SK-N-SH treated with all-trans-retinoic acid at 6 μM for 48 hours (cell line): Measurements from ENCODE around the gene HNF1A.

Source experiments
- BACH2 ChIP-seq: fragments of 250-450 bp; sonication (Bioruptor Pico); IDR thresholded peaks from 2 replicates; pipeline ENCODE4 v1.9.0; 2021; ENCODE audit warnings: mild to moderate bottlenecking, borderline replicate concordance
- ESRRG ChIP-seq: fragments of 250-450 bp; sonication (Bioruptor Pico); IDR thresholded peaks from 2 replicates; pipeline ENCODE4 v1.6.1; 2021; ENCODE audit warnings: mild to moderate bottlenecking
- GLIS3 ChIP-seq: fragments of 250-450 bp; sonication (Bioruptor Pico); IDR thresholded peaks from 2 replicates; pipeline ENCODE4 v1.5.0; 2020; ENCODE audit warnings: mild to moderate bottlenecking, moderate library complexity
- RARB ChIP-seq: fragments of 250-450 bp; sonication (Bioruptor Pico); IDR thresholded peaks from 2 replicates; pipeline ENCODE4 v1.8.0; 2021; ENCODE audit warnings: mild to moderate bottlenecking, moderate library complexity
- ZFP3 ChIP-seq: fragments of 250-450 bp; sonication (Bioruptor Pico); IDR thresholded peaks from 2 replicates; pipeline ENCODE4 v1.5.0; 2020; ENCODE audit warnings: mild to moderate bottlenecking, moderate library complexity
- ZNF70 ChIP-seq: fragments of 450-650 bp; formaldehyde crosslinking; IDR thresholded peaks from 2 replicates; pipeline ENCODE4 v1.5.0; 2020; ENCODE audit warnings: mild to moderate bottlenecking, moderate library complexity
- TF ChIP-seq, protein P1 (sequence below): fragments of 250-450 bp; sonication (Bioruptor Pico); IDR thresholded peaks from 2 replicates; pipeline ENCODE4 v1.5.1; 2020; ENCODE audit warnings: low read depth, mild to moderate bottlenecking, moderate library complexity
- TF ChIP-seq, protein P2 (sequence below): fragments of 250-450 bp; sonication (Bioruptor Pico); IDR thresholded peaks from 2 replicates; pipeline ENCODE4 v1.8.0; 2020; ENCODE audit warnings: mild to moderate bottlenecking, moderate library complexity, borderline replicate concordance

DNA sequence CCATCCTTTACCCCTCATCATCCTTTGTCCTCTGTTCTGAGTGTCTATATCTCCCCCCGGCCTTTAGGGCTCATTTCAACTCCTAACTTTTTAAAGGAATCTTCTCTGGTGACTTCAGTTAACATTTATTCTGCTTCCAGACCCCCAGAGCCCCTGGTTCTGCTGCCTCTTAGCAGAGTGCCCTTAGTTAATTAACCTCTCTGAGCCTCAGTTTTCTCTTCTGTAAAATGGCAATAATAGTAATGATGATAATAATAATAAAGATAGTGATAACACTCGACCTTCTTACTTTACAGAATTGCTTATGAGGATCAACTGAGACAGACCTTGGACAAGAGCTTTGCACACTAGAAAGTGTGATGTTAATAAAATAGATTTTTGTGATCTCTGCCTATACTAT is 44.4 kb downstream of the HNF1A start:
- TF ChIP-seq GLIS3 (no peak), ZFP3 (CRISPR knock-in tag) (no peak), ZNF70 (CRISPR knock-in tag) (no peak), RARB (no peak), ESRRG (CRISPR knock-in tag) (no peak), BACH2 (CRISPR knock-in tag) (no peak)
- TF ChIP-seq, protein P1, sequence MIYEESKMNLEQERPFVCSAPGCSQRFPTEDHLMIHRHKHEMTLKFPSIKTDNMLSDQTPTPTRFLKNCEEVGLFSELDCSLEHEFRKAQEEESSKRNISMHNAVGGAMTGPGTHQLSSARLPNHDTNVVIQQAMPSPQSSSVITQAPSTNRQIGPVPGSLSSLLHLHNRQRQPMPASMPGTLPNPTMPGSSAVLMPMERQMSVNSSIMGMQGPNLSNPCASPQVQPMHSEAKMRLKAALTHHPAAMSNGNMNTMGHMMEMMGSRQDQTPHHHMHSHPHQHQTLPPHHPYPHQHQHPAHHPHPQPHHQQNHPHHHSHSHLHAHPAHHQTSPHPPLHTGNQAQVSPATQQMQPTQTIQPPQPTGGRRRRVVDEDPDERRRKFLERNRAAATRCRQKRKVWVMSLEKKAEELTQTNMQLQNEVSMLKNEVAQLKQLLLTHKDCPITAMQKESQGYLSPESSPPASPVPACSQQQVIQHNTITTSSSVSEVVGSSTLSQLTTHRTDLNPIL (CRISPR knock-in tag), result no peak
- TF ChIP-seq, protein P2, sequence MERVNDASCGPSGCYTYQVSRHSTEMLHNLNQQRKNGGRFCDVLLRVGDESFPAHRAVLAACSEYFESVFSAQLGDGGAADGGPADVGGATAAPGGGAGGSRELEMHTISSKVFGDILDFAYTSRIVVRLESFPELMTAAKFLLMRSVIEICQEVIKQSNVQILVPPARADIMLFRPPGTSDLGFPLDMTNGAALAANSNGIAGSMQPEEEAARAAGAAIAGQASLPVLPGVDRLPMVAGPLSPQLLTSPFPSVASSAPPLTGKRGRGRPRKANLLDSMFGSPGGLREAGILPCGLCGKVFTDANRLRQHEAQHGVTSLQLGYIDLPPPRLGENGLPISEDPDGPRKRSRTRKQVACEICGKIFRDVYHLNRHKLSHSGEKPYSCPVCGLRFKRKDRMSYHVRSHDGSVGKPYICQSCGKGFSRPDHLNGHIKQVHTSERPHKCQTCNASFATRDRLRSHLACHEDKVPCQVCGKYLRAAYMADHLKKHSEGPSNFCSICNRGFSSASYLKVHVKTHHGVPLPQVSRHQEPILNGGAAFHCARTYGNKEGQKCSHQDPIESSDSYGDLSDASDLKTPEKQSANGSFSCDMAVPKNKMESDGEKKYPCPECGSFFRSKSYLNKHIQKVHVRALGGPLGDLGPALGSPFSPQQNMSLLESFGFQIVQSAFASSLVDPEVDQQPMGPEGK (CRISPR knock-in tag), result no peak
